K562 (cell line): ENCODE measurements around the gene TMEM217. TPM values are rescaled to one million over a fixed set of nuclear protein-coding genes. Genes with fewer than 3 reads are reported as not detected.

Source experiments
- CBFB ChIP-seq: sonication (generic); formaldehyde crosslinking; IDR thresholded peaks from 2 replicates; pipeline ENCODE4 v1.4.0; 2020; ENCODE audit warnings: mild to moderate bottlenecking, missing genetic modification reagents
- CREB3 ChIP-seq: fragments of 450-650 bp; conservative IDR thresholded peaks from 2 replicates; pipeline ENCODE4 v1.6.1; 2016; ENCODE audit warnings: missing genetic modification characterization, low read depth, mild to moderate bottlenecking, missing compliant biosample characterization, moderate library complexity
- CREB5 ChIP-seq: fragments of 250-450 bp; sonication (Bioruptor Pico); IDR thresholded peaks from 2 replicates; pipeline ENCODE4 v1.5.0; 2020; ENCODE audit warnings: mild to moderate bottlenecking
- CXXC5 ChIP-seq: fragments of 250-450 bp; sonication (Bioruptor Pico); IDR thresholded peaks from 2 replicates; pipeline ENCODE4 v1.8.0; 2022; ENCODE audit warnings: inconsistent platforms, mild to moderate bottlenecking, moderate library complexity
- ETV5 ChIP-seq: sonication (generic); formaldehyde crosslinking; IDR thresholded peaks from 2 replicates; pipeline ENCODE4 v1.4.0; 2020; ENCODE audit warnings: low read depth, mild to moderate bottlenecking, missing genetic modification reagents
- KLF16 ChIP-seq: IDR thresholded peaks from 2 replicates; pipeline ENCODE4 v1.6.1; 2016; ENCODE audit warnings: antibody characterized with exemption
- MAZ ChIP-seq, 2 experiments: fragments of 450-650 bp in 1 of 2; sonication (generic) in 1 of 2; formaldehyde crosslinking; IDR thresholded peaks in 1 of 2; conservative IDR thresholded peaks in 1 of 2; 2 replicates each; pipeline versions ENCODE4 v1.4.0 to v1.5.0; 2020; ENCODE audit warnings: mild to moderate bottlenecking in 1 of 2, missing genetic modification reagents in 1 of 2
- NFRKB ChIP-seq: fragments of 450-650 bp; IDR thresholded peaks from 2 replicates; pipeline ENCODE4 v1.6.1; 2016; ENCODE audit warnings: low read depth
- PATZ1 ChIP-seq: fragments of 250-450 bp; sonication (Bioruptor Pico); IDR thresholded peaks from 2 replicates; pipeline ENCODE4 v1.5.0; 2020; ENCODE audit warnings: mild to moderate bottlenecking, borderline replicate concordance
- PHTF2 ChIP-seq: fragments of 250-450 bp; sonication (Bioruptor Pico); IDR thresholded peaks from 2 replicates; pipeline ENCODE4 v1.5.0; 2021; ENCODE audit warnings: mild to moderate bottlenecking
- RAD21 ChIP-seq, 2 experiments: fragments of 250-450 bp in 1 of 2; fragments of 450-650 bp in 1 of 2; sonication (Bioruptor Pico) in 1 of 2; formaldehyde crosslinking in 1 of 2; IDR thresholded peaks in 1 of 2; conservative IDR thresholded peaks in 1 of 2; 2 replicates each; pipeline versions ENCODE4 v1.4.0 to v1.8.0; 2020 to 2022; ENCODE audit warnings: mild to moderate bottlenecking in 2 of 2, moderate library complexity in 1 of 2
- THAP12 ChIP-seq: fragments of 250-450 bp; sonication (Bioruptor Pico); IDR thresholded peaks from 2 replicates; pipeline ENCODE4 v1.9.0; 2021; ENCODE audit warnings: mild to moderate bottlenecking, inconsistent platforms
- ZFP91 ChIP-seq: sonication (generic); formaldehyde crosslinking; IDR thresholded peaks from 2 replicates; pipeline ENCODE4 v1.8.0; 2022; ENCODE audit warnings: mild to moderate bottlenecking, missing genetic modification reagents
- ZNF280B ChIP-seq: fragments of 250-450 bp; sonication (Bioruptor Pico); IDR thresholded peaks from 2 replicates; pipeline ENCODE4 v1.5.1; 2021; ENCODE audit warnings: mild to moderate bottlenecking
- ZNF57 ChIP-seq: fragments of 450-650 bp; formaldehyde crosslinking; IDR thresholded peaks from 2 replicates; pipeline ENCODE4 v1.4.0; 2020; ENCODE audit warnings: mild to moderate bottlenecking, moderate library complexity
- ZNF644 ChIP-seq: fragments of 200-800 bp; sonication (Bioruptor generic); IDR thresholded peaks from 2 replicates; pipeline ENCODE4 v1.6.1; 2016; ENCODE audit warnings: low read depth, missing genetic modification characterization, missing compliant biosample characterization
- polyA plus RNA-seq, 8 experiments: library from polyadenylated mRNA; depleted of rRNA in 4 of 8; stranded (reverse) in 5 of 8; unstranded in 3 of 8; fragments of >200 nt; fragmentation: Nextera tagmentation in 2 of 8; fragmentation: Illumina TruSeq in 1 of 8; extraction: Ambion mirVana in 2 of 8; extraction: Trizol in 1 of 8; gene quantifications; 2 replicates each; pipeline versions ENCODE4 v1.2.1 to v1.2.3, GENCODE V29; 2011 to 2014; ENCODE audit warnings: inconsistent platforms in 1 of 8, missing spikeins in 1 of 8
- total RNA-seq, 7 experiments: library from RNA; depleted of rRNA in 6 of 7; stranded (reverse); fragments of >200 nt in 6 of 7; fragmentation: Illumina TruSeq in 2 of 7; extraction: Trizol in 2 of 7; gene quantifications; 2 replicates each; pipeline versions ENCODE4 v1.2.1 to v1.2.3, GENCODE V29; 2011 to 2021; ENCODE audit warnings: low replicate concordance in 1 of 7

Gene TMEM217
- total and polyA plus RNA-seq, 9 of the 15 experiments (the other 6 are each of a cell fraction or from before 2014, with no cell fraction given) = 1.3 to 8.0 (median 1.9) TPM

- peak; percentile 70; the same call in 1 of the 2 replicates for TF ChIP-seq CREB3 (tag)
- peak; percentile 38; the same call in 1 of the 2 replicates for TF ChIP-seq KLF16
- peak; percentile 85 for TF ChIP-seq NFRKB
- TF ChIP-seq ETV5 = 0 out of 2 replicates have a peak, but pooled peaks have one; percentile 53
- 0 out of 2 replicates have a peak, but pooled peaks have one; percentile 67 for TF ChIP-seq CBFB (CRISPR knock-in tag)
- TF ChIP-seq PHTF2 (CRISPR knock-in tag) = peak; percentile 84
- TF ChIP-seq MAZ (CRISPR knock-in tag; conservative IDR thresholded peaks at IDR 0.05 in 1 of 2, IDR thresholded peaks at IDR 0.05 in 1 of 2) = peak; percentile 80 to 85
- TF ChIP-seq ZNF57 (CRISPR knock-in tag) = no peak
- peak; percentile 93 for TF ChIP-seq CXXC5
- TF ChIP-seq ZNF644 (tag) = no peak
- TF ChIP-seq RAD21 (CRISPR knock-in tag; conservative IDR thresholded peaks at IDR 0.05 in 1 of 2, IDR thresholded peaks at IDR 0.05 in 1 of 2) = peak; percentile 95 to 98
- TF ChIP-seq CREB5 (CRISPR knock-in tag) = 0 out of 2 replicates have a peak, but pooled peaks have one; percentile 44
- peak; percentile 51; the same call in 1 of the 2 replicates for TF ChIP-seq THAP12 (CRISPR knock-in tag)
- TF ChIP-seq ZFP91 (CRISPR knock-in tag) = no peak
- TF ChIP-seq PATZ1 (CRISPR knock-in tag) = peak; percentile 78; the same call in 1 of the 2 replicates
- no peak for TF ChIP-seq ZNF280B (CRISPR knock-in tag)
Observed at GRCh38 chr6:37207903-37208456, 50.0 kb downstream of the TMEM217 start (continued).
